Urothelium cell line (cell line): Measurements from ENCODE around the gene TSPAN32.
"Not testable (repeated sequence)": the region's sequence is repeated elsewhere in the genome, so short reads cannot be mapped to it uniquely, and the experiment has no call there.

Experiments used
- DNase-seq: peaks from one replicate; pipeline ENCODE4 v3.0.0; 2011; ENCODE audit warnings: low spot score, mixed read lengths
- FAIRE-seq: peaks from 2 replicates; lab custom pipeline; 2011; peaks lifted over from hg19 to GRCh38; lab: Jason Lieb, UNC

Gene TSPAN32

DNA sequence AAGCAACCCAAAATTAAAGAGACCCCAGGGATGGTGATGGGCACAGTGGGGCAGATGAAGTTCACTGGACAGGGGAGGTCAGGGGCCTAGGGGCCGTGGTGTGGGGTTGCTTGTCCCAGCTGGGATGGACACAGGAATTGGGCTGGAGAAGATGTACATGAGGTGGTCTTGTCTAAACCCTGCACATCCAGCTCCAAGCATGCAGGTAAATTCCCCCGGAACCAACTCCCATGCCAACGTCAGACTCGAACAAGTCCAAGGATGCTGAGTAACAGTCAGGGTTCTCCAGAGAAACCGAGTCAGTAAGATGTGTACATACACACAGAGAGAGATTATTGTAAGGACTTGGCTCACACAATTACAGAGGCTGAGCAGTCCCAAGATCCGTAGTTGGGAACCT is 28.9 kb downstream of the TSPAN32 start:
- FAIRE-seq, result no peak
- DNase-seq, result no peak

DNA sequence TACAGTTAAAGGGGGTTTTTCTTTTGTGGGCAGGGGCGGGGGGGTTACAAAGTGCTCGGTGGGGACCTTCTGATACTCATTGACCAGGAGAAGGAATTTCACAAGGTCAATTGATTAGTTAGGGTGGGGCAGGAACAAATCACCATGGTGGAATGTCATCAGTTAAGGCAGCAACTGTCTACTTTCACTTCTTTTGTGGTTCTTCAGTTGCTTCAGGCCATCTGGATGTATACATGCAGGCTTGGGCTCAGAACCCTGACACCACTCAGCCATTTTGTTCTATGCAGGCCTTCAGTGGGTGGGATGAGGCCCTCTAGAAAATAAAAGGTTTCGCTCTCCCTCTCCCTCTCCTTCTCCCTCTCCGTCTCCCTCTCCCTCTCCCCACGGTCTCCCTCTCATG is 29.6 kb downstream of the TSPAN32 start:
- no peak for FAIRE-seq
- no peak for DNase-seq

DNA sequence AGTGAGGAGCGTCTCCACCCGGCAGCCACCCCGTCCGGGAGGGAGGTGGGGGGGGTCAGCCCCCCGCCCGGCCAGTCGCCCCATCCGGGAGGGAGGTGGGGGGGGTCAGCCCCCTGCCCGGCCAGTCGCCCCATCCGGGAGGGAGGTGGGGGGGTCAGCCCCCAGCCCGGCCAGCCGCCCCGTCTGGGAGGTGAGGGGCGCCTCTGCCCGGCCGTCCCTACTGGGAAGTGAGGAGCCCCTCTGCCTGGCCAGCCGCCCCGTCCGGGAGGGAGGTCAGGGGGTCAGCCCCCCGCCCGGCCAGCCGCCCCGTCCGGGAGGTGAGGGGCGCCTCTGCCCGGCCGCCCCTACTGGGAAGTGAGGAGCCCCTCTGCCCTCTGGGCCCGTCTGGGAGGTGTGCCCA is 30.8 kb downstream of the TSPAN32 start:
- FAIRE-seq, DNase-seq: not testable (repeated sequence)

DNA sequence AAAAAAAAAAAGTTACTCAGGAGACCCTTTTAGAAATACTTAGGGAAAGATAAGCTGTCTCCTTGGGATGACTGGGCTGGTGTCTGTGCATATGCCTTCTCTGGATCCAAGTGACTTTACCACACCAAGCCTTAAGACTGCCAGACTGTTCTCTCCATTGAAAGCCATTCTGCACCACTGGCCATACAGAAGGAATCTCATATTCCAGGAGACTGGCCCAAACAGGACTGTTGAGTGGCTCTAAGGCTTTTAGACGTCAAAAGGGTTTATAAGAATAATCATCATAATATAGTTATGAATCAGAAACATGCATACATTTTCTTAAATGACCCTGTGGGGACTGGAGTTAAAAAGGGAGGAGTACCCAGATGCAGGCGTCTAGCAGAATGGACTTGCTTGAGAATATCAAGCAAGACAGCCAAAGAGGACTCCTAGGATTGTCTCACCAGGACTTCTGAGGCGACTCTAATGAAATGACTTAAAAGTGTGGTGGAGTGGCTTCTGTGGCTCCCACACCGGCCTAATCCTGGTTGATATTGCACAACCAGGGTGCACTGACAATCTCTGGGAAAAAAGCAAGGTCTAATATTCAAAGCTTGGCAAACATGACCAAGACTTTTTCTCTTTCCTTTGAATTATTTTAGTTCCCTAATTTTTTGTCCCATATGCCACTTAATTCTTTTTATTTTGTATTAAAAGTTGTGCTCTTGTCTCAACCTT is 31.8 kb downstream of the TSPAN32 start:
- not testable (repeated sequence) for DNase-seq, FAIRE-seq

DNA sequence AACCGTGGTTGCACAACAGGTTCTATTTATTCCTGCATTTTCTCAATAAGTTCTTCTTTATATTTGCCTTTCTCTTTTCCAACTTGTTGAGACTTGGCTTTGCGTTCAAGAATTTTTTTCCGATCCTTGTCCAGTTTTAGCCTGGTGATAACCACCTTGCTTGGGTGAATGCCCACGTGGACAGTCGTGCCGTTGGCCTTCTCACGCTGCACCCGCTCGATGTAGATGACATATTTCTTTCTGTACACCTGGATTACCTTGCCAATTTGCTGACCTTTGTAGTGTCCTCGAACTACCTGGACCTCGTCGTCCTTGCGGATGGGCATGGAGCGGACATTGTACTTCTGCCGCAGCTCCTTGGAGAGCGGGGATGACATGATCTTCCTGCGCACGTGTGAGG is 33.5 kb downstream of the TSPAN32 start:
- FAIRE-seq, DNase-seq: not testable (repeated sequence)

DNA sequence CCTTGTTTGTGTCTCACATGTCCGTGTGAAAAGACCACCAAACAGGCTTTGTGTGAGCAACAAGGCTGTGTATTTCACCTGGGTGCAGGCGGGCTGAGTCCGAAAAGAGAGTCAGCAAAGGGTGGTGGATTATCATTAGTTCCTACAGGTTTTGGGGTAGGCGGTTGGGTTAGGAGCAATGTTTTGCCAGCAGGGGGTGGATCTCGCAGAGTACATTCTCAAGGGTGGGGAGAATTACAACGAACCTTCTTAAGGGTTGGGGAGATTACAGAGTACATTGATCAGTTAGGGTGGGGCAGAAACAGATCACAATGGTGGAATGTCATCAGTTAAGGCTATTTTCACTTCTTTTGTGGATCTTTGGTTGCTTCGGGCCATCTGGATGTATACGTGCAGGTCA is 36.9 kb downstream of the TSPAN32 start:
- not testable (repeated sequence) for DNase-seq, FAIRE-seq

DNA sequence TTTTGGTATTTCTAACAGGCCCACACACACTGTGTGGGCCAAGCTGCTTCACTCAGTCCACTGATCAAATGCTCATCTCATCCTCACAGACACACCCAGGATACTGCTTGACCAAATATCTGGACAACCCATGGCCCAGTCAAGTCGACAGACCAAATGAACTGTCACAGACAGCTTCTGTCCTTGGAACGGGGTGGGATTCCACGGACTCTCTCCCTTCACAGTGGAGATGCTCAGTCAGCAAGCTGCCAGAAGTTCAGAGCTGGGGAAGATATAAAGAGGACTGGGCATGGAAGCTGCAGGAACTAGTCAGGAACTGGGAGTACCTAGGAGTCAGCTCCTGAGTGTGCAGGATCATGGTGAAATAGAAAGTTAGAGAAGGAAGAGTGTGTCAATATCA is 40.7 kb downstream of the TSPAN32 start:
- DNase-seq, result no peak
- no peak for FAIRE-seq

DNA sequence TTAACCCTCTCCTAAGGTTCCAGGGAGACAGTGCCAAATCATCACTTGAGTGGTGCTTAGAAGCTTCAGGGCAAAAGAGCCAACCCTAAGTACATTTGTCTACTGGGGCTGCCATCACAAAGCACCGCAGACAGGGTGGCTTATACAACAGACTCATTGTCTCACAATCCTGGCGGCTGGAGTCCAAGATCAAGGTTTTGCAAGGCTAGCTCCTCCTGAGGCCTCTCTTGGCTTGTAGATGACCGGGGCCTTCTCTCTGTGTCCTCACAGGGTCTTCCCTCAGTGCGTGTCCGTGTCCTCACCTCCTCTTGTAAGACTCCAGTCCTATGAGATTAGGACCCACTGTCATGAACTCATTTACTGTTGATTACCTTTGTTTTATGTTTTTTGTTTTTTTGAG is 41.2 kb downstream of the TSPAN32 start:
- FAIRE-seq, result no peak
- DNase-seq, result no peak

DNA sequence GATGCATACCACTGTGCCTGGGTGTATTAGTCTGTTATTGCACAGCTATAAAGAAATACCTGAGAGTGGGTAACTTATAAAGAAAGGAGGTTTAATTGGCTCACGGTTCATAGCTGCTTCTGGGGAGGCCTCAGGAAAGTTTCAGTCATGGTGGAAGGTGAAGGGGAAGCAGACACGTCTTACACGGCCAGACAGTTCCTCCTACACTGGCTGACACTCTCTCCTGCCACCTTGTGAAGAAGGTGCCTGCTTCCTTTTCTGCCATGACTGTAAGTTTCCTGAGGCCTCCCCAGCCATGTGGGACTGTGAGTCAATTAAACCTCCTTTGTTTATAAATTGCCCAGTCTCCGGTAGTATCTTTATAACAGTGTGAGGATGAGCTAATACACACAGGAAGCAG is 41.7 kb downstream of the TSPAN32 start:
- FAIRE-seq, result no peak
- no peak for DNase-seq

DNA sequence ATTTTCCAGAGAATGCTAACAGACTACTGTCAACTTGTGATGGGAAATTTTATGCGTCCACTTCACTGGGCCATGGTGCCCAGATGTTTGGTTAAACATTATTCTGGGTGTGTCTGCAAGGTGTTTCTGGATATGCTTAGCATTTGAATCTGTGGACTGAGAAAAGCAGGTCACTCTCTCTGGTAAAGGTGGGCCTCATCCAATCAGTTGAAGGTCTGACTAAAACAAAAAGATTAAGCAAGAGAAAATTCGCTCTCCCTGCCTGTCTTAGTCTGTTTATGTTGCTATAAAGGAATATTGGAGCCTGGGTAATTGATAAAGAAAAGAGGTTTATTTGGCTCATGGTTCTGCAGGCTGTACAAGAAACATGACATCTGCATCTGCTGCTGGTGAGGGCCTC is 43.2 kb downstream of the TSPAN32 start:
- DNase-seq (no peak), FAIRE-seq (no peak)

DNA sequence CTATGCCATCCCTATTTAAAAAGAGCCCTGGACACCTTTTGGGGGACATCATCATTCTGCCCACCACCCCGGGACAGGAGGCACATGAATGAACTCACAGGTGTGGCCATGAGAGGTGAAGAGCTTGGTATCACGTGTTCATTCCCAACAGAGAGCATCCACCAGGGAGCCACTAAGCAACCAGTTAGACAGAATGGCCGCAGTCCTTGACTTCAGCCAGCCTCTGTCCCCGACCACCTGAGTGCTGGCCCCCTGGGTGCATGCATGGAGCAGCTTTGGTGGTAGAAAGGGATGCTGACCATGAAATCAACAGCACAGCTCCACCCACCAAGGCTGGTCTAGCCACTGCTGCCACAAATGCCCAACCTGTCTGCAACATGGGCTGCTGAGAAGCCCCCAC is 44.2 kb downstream of the TSPAN32 start:
- DNase-seq, result no peak
- FAIRE-seq, result no peak

DNA sequence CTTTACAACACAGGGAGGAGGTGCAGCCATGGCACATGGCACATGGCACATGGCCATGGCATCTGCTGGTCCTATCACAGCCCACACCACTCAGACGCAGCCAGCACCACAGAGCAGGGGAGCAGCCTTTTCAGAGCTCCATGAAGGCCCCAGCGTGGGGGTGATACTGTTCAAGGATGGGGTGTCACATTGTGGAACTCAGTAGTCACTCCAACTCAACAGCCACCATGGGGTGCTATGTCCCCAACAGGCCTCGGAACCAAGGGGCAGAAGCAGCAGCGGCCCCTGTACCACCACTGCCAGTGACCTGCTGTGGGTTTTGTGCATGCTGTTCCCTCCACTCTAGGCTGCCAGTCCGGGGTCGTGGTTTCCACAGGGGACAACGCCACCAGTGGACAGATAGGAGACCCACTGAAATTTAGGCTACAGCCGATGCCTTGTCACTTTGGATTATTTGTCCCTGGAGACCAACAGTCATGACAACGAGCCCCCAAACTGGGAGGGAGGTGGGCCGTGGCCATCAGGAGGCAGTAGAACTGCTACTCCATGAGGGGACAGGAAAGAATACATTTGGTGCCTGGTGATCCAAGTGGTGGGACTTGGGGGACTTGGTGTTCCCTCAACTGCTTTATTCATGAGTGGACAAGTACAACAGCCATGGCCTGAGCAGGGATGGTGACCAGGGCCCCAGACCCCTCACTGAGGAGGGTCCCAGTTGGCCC is 44.9 kb downstream of the TSPAN32 start:
- DNase-seq (no peak), FAIRE-seq (no peak)

DNA sequence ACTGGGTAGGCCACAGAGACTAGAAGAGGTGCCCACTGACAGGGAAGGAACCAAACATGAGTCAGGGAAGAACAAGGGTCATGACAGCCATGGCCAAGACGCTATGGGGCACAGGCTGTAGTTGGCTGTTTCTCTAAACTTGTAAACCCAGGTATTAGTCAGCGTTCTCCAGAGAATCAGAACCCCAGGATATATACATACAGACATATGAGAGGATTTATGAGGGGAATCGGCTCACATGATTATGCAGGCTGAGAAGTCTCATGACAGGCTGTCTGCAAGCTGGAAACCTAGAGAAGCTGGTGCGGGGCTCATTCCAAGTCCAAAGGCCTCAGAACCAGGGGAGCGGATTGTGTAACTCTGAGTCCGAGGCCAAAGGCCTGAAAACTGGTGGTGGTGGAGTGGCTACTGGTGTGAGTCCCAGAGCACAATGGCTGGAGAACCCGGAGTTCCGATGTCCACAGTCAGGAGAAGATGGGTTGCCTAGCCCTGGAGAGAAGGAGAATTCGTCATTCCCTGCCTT is 45.6 kb downstream of the TSPAN32 start:
- no peak for DNase-seq
- no peak for FAIRE-seq

DNA sequence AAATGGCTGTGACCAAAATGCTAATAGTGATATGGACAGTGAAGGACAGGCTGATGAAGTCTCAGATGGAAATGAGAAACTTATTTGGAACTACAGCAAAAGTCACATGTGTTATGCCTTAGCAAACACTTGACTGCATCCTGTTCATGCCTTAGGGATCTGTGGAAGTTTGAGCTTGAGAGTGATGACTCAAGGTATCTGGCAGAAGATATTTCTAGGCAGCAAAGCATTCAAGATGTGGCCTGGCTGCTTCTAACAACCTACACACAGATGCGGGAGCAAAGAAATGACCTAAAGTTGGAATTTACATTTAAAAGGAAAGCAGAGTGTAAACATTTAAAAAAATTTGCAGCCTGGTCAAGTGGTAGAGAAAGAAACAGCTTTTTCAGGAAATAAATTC is 47.2 kb downstream of the TSPAN32 start:
- FAIRE-seq (no peak), DNase-seq (no peak)

DNA sequence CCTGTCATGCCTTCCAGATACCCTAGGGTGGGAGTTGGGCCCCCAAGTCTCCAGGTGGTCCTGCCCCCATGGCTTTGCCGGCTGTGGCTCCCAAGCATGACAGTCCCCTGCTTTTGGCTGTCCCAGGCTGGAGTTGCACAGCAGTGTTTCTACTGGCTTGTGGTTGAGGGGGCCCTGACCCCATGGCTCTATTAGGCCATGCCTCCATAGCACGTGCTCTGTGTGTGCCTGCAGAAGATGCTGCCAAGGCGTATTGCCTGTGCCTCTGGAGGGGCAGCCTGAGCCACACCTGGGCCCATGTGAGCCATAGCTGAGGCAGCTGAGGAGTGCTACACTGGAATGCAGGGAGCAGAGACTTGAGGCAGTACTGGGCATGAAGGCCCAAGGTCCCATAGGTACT is 49.9 kb downstream of the TSPAN32 start:
- FAIRE-seq, result no peak
- DNase-seq, result no peak

DNA sequence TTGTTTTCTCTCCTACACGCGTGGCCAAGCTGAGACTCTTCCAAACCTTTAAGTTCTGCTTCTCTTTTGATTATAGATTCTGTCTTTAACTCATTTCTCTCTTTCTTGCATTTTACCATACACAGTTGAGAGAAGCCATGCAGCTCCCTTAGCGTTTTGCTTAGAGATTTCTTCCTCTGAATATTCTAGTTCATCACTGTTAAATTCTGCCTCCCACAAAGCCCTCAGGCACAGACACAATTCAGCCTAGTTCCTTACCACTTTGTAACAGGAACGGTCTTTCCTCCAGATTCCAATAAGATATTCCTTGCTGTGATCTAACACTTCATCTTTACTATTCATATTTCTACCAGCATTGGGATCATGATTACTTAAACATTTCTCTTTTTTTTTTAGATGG is 50.6 kb downstream of the TSPAN32 start:
- no peak for FAIRE-seq
- no peak for DNase-seq

DNA sequence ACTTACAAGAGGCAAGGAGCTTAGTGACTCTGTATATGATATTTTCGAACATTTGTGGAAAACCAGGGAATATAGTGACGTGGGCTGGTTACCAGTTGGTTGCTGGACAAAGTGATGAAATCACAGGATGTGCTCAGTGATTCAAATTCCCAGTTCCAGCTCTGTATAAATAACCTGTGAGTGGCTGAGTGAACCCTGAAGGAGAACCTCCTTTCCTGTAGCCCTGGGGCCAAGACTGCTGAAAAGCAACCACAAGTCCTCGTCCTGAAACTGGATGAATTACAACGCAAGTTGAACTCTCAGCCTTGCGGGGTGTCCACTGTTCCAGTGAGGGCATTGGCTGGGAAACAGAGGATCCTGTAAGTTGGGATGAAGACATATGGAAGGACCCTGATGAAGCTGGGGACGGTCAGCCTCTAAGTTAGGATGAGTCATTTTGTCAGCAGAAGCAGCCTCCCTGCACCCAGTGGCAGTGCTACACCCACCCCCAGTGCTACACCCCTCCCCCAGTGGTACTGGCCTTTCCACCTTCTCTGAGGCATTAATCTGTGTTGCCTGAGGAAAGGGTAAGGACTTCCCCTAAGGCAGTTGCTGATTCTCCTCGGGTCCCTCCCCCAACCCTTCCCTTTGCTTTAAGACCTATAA is 53.3 kb downstream of the TSPAN32 start:
- DNase-seq (no peak), FAIRE-seq (no peak)

DNA sequence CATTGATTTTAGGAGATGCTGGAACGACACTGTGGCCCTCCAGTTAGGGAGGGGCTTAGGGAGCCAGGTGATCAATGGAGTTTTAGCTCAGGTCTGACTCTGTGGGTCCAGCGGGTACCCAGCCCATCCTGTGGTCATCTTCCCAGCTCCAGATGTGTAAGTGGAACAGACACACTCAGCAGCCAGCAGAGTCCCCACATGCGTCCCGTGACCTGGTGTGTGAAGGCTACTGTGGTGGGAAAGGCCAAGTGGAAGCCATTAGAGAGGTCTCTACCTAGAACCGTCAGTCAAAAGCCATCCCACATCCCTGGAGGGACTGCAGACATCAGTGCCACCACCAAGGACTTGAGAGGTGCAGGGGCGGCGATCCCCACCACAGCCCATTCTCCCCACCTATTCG is 55.4 kb downstream of the TSPAN32 start:
- no peak for FAIRE-seq
- no peak for DNase-seq

DNA sequence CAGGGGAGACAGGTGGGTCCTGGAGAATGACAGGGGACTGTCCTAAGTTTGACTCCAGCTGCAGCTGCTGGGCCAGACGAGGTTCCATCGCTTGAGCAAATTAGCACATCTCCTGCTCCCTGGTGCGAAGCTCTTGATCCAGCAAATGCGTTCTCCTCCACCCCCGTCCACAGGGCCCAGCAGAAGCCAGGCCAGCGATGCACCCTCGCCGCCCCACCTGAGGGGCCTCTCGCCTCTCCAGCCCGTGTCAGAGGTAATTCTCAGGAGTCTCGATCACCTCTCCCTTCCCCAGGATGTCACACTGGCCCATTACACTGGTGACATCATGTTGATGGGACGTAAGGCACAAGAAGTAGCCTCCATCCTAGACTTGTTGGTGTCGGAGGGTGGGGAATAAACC is 55.8 kb downstream of the TSPAN32 start:
- not testable (repeated sequence) for DNase-seq, FAIRE-seq

DNA sequence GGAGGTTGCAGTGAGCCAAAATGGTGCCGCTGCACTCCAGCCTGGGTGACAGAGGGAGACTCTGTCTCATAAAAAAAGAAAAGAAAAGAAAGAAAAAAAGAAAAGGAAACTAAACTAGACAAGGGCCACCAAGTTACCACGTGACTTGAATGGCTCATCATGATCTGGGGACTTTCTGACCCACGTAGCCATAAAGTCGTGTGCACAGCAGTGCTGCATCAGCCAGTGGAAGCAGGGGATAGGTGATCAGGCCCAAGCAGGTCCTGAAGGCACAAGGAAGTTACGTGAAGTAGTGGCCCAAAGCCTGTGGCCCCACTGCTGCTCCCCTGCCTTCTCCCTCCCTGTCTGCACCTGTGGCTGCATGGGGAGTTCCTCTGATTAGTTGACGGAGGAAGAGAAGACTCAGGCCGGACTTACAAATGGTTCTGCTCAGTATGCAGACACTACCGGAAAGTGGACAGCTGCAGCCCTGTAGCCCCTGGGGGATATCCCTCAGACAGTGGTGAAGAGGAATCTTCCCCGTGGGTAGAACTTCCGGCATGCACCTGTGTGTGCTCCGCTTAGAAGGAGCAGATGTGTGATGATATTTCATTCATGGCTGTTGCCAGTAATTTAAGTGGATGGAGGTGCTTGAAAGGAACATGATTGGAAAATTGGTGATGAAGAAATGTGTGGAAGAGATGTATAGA is 57.1 kb downstream of the TSPAN32 start:
- DNase-seq (no peak), FAIRE-seq (no peak)

DNA sequence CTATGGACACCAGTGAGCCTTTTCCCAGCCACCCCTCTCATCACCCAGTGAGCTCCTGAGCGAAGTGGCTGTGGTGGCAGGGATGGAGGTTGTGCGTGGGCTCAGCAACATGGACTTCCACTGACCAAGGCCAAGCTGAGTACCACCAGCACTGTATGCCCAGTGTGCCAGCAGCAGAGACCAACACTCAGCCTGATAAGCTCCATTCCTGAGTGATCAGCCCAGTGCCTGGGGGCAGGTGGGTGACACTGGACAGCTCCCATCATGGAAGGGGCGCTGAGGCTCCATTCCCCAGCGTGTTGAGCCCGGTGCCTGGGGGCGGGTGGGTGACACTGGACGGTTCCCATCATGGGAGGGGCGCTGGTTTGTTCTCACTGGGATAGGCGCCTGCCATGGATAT is 57.7 kb downstream of the TSPAN32 start:
- FAIRE-seq, result no peak
- no peak for DNase-seq
